DOHH2 (cell line): ENCODE data around the gene RFC4.

Experiments
- H3F3A ChIP-seq: fragments of 200-600 bp; sonication (generic), shearing (Covaris generic); 2 replicates; pipeline ENCODE4 v1.6.0; 2016; ENCODE audit warnings: antibody characterized with exemption, mild to moderate bottlenecking; ENCODE audit not compliant: control insufficient read depth, insufficient read depth
- H3K27ac ChIP-seq: fragments of 200-600 bp; sonication (generic); 2 replicates; pipeline ENCODE4 v1.5.1; 2014; ENCODE audit warnings: low read depth, mild to moderate bottlenecking, low read length, moderate library complexity
- H3K27me3 ChIP-seq: fragments of 200-600 bp; sonication (generic); 2 replicates; pipeline ENCODE4 v1.6.1; 2014; ENCODE audit warnings: mild to moderate bottlenecking, low read length, mixed read lengths; ENCODE audit not compliant: control insufficient read depth
- H3K36me3 ChIP-seq: fragments of 200-600 bp; sonication (generic); 2 replicates; pipeline ENCODE4 v1.6.1; 2014; ENCODE audit warnings: mild to moderate bottlenecking, low read length, moderate library complexity, mixed read lengths; ENCODE audit not compliant: control insufficient read depth
- H3K4me1 ChIP-seq: fragments of 200-600 bp; sonication (generic); 2 replicates; pipeline ENCODE4 v1.6.1; 2014; ENCODE audit warnings: mild to moderate bottlenecking, low read length, mixed read lengths; ENCODE audit not compliant: control insufficient read depth
- H3K4me2 ChIP-seq: fragments of 200-600 bp; sonication (generic); 2 replicates; pipeline ENCODE4 v1.6.0; 2014; ENCODE audit warnings: mild to moderate bottlenecking, low read length, moderate library complexity
- H3K4me3 ChIP-seq: fragments of 200-600 bp; sonication (generic); 2 replicates; pipeline ENCODE4 v1.5.1; 2014; ENCODE audit warnings: mild to moderate bottlenecking, low read length, mixed read lengths
- H3K79me2 ChIP-seq: fragments of 200-600 bp; sonication (generic); 2 replicates; pipeline ENCODE4 v1.6.1; 2014; ENCODE audit warnings: mild to moderate bottlenecking, low read length, mixed read lengths; ENCODE audit not compliant: control insufficient read depth
- H3K9me2 ChIP-seq: fragments of 200-600 bp; sonication (generic); replicated peaks from 2 replicates; pipeline ENCODE4 v1.6.1; 2014; ENCODE audit warnings: mild to moderate bottlenecking, low read length, mixed read lengths; ENCODE audit not compliant: control insufficient read depth
- H3K9me3 ChIP-seq: fragments of 200-600 bp; sonication (generic); 2 replicates; pipeline ENCODE4 v1.6.1; 2014; ENCODE audit warnings: antibody characterized with exemption, low read length, mixed read lengths; ENCODE audit not compliant: control insufficient read depth, insufficient read depth
- H4K20me1 ChIP-seq: fragments of 200-600 bp; sonication (generic); 2 replicates; pipeline ENCODE4 v1.6.0; 2014; ENCODE audit warnings: low read depth, mild to moderate bottlenecking, antibody characterized with exemption, low read length, moderate library complexity; ENCODE audit not compliant: control insufficient read depth, insufficient read depth
- CTCF ChIP-seq: fragments of 200-600 bp; sonication (generic); IDR thresholded peaks from one replicate; pipeline ENCODE4 v1.5.1; 2014; ENCODE audit warnings: antibody characterized with exemption, mild to moderate bottlenecking, low read depth, low read length; ENCODE audit not compliant: poor library complexity, severe bottlenecking
- EZH2phosphoT487 ChIP-seq: fragments of 200-600 bp; sonication (generic); IDR thresholded peaks from 2 replicates; pipeline ENCODE4 v1.6.1; 2017; ENCODE audit warnings: borderline replicate concordance, mild to moderate bottlenecking, antibody characterized with exemption, low read length, moderate library complexity, mixed read lengths

The RFC4 gene

GRCh38 chr3:186750316-186750715, 56.0 kb downstream of the RFC4 start:
- Histone ChIP-seq H3K27ac (no peak overlapping the region), H3K9me2 (no peaks in the 10 kb centered on the region), H3F3A (no peaks in the 10 kb centered on the region), H3K4me2 (no peak overlapping the region), H3K27me3 (no peaks in the 10 kb centered on the region), H3K4me3 (no peak overlapping the region), H3K4me1 (0 out of 2 replicates have a peak, but pooled peaks cover 5% of the 10 kb centered on the region), H3K79me2 (no peaks in the 10 kb centered on the region), H3K9me3 (no peaks in the 10 kb centered on the region), H4K20me1 (no peaks in the 10 kb centered on the region), H3K36me3 (no peaks in the 10 kb centered on the region)
- TF ChIP-seq CTCF (no peak), EZH2phosphoT487 (no peak)

GRCh38 chr3:186746008-186746407, 60.3 kb downstream of the RFC4 start:
- Histone ChIP-seq H3K4me1 (0 out of 2 replicates have a peak, but pooled peaks cover 5% of the 10 kb centered on the region), H3K27me3 (0 out of 2 replicates have a peak, but pooled peaks cover 3% of the 10 kb centered on the region), H3K36me3 (no peaks in the 10 kb centered on the region), H3K27ac (no peak overlapping the region), H3K4me2 (no peak overlapping the region), H3F3A (no peaks in the 10 kb centered on the region), H4K20me1 (no peaks in the 10 kb centered on the region), H3K9me3 (no peaks in the 10 kb centered on the region), H3K79me2 (no peaks in the 10 kb centered on the region), H3K4me3 (no peak overlapping the region), H3K9me2 (no peaks in the 10 kb centered on the region)
- TF ChIP-seq EZH2phosphoT487, result no peak
- TF ChIP-seq CTCF, result no peak

- H3K79me2 ChIP-seq, result no peaks in the 10 kb centered on the region
- H3K9me2 ChIP-seq, result no peaks in the 10 kb centered on the region
- no peaks in the 10 kb centered on the region for H3K9me3 ChIP-seq
- 0 out of 2 replicates have a peak, but pooled peaks cover 3% of the 10 kb centered on the region for H3K27me3 ChIP-seq
- no peaks in the 10 kb centered on the region for H3K36me3 ChIP-seq
- no peaks in the 10 kb centered on the region for H4K20me1 ChIP-seq
- TF ChIP-seq CTCF, result no peak
- no peak for TF ChIP-seq EZH2phosphoT487
- H3K4me3 ChIP-seq, result no peak overlapping the region
- 0 out of 2 replicates have a peak, but pooled peaks cover 5% of the 10 kb centered on the region for H3K4me1 ChIP-seq
- no peaks in the 10 kb centered on the region for H3F3A ChIP-seq
- no peak overlapping the region for H3K4me2 ChIP-seq
- no peak overlapping the region for H3K27ac ChIP-seq
Observed at GRCh38 chr3:186743666-186744065, 62.6 kb downstream of the RFC4 start.
